ENCODE measurements around the gene MAGEA2.
"Not testable (repeated sequence)": the region's sequence is repeated elsewhere in the genome, so short reads cannot be mapped to it uniquely, and the experiment has no call there.

MAGEA2 gene, protein sequence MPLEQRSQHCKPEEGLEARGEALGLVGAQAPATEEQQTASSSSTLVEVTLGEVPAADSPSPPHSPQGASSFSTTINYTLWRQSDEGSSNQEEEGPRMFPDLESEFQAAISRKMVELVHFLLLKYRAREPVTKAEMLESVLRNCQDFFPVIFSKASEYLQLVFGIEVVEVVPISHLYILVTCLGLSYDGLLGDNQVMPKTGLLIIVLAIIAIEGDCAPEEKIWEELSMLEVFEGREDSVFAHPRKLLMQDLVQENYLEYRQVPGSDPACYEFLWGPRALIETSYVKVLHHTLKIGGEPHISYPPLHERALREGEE

DNA sequence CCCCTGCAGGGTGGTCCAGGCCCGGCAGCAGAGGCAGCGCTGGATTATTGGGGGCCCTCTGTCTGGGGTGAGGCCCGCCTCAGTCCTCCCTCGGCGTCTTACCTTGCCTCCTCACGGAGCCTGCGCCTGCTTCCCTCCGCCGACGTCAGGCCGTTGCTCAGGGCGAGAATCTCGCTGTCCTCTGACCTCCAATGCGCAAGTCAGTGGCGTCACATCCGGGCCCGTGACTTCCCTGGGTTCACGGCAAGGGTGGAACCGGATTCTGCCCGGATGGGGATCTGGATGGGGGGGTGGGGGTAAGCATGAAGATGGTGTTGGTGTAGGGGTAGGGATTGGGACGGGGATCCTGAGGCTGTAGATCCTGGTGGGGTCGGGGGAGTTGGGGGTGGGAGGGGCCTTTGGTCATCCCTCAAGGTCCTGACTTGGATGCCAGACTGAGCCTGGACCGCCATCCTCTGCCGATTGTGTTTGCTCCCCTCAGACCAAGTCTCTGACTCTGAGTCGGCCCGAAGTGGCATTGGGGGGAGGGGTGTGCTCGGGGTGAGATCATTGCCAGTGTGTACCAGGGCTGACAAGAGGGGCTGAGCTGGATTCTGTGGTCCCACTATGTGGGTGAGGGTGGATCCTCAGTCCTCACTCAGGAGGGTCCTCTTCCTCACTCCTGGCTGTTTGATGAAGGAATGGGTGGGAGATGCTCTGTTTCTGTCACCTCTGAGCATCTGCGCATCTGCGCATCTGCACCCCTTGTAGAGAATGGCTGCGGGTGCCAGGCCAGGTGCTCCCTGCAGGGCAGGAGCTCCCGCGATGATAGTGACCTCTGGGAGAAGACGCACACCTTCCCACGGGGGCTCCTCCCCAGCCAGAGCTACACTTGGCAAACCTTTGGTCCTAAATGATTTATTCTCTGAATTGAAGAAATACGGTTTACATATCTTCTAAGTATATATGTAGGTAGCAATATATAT lies at the start of gene MAGEA2:
Gene MAGEA2 (minus strand): TSS at position 157 of the 965 bp plus-strand sequence. CDS start 2,479 bp downstream, outside the sequence.
- not testable (repeated sequence) for DNase-seq

DNA sequence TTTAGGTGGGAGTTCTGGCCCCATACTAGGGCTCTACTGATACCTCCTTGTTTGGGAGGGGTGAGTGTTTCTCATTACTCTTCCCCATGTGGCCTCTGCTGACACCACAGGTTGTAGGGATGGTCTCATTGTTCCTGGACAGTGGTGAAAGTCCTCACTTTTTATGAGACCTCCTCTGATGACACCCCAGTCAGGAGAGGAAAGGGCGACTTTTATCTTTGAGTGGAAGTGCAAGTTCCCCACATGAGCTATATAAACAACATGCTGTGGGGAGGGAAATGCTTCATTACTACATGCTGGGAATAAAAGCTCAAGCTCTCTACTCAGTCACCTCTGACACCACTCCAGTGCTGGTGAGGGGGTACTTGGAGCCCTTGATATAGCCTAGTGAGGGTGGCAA lies 45.3 kb upstream of the MAGEA2 start:
- no peak for DNase-seq

DNA sequence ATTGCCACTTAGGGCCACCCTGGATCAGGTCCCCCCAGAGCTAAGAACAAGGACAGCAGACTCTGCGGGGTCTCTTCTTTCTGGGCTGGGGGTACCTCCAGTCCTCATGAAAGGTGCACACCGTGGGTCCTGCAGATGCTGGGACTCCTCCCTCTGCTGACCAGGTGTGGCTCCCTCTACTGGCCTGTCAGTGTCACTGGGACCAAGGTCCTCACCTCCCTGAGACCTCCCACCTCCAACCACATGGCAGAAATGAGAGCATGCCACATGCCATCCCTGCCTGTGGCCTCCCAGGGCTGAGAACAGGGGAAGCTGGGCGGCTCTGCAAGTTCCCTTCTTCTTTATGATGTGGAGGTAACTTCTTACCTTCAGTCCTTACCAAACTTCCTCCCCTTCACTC lies 33.4 kb upstream of the MAGEA2 start:
- DNase-seq, result not testable (repeated sequence)

DNA sequence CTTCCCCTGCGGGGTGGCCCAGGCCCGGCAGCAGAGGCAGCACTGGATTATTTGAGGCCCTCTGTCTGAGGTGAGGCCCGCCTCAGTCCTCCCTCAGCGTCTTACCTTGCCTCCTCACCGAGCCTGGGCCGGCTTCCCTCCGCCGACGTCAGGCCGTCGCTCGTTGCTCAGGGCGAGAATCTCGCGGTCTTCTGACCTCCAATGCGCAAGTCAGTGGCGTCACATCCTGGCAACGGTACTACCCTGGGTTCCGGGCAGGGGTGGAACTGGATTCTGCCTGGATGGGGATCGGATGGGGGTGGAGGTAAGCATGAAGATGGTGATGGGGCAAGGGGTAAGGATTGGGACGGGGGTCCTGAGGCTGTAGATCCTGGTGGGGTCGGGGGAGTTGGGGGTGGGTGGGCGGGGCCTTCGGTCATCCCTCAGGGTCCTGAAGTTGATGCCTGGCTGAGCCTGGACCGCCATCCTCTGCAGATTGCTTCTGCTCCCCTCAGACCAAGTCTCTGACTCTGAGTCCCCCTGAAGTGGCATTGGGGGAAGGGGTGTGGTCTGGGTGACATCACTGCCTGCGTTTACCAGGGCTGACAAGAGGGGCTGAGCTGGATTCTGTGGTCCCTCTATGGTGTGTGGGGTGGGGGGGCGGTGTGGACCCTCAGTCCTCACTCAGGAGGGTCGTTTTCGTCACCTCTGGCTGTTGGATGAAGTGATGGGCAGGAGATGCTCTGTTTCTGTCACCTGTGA lies 16.1 kb upstream of the MAGEA2 start, which contains the start of gene MAGEA6:
Gene MAGEA6 (minus strand): TSS at position 141 of the 741 bp plus-strand sequence. CDS start 2,039 bp downstream, outside the sequence.
- not testable (repeated sequence) for DNase-seq

DNA sequence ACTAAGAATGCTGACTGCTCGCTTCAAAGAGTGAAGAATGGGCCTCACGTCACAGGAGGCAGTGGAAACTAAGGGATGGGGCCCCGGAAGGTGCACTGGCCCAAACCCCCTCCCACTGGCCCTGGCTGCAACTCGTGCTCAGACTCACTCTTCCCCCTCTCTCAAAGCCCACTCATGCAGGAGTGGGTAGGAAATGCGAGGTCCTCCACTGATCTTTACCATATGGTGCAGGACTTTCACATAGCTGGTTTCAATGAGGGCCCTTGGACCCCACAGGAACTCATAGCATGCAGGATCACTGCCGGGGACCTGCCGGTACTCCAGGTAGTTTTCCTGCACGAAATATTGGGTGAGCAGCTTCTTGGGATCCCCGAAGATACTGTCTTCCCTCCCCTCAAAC lies 12.9 kb upstream of the MAGEA2 start:
- DNase-seq, result not testable (repeated sequence)

DNA sequence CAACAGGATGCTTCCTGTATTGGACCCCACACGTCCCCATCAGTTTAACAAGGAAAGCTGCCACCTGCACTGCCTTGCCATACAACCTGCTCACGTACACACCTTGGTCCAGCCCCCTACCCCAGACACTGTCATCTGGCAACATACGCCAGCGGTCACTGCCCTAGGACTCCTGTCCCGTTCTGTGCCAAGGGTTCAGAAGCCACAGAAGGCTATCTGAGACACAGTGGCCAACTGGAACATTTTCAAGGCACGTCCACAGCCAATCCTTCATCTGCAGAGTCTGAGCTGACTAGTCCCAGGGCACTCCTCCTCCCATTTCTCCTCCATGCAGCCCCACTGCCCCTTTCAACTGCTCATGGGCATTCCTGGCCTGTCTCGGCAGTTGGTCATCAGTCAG lies 7.9 kb upstream of the MAGEA2 start:
- not testable (repeated sequence) for DNase-seq

DNA sequence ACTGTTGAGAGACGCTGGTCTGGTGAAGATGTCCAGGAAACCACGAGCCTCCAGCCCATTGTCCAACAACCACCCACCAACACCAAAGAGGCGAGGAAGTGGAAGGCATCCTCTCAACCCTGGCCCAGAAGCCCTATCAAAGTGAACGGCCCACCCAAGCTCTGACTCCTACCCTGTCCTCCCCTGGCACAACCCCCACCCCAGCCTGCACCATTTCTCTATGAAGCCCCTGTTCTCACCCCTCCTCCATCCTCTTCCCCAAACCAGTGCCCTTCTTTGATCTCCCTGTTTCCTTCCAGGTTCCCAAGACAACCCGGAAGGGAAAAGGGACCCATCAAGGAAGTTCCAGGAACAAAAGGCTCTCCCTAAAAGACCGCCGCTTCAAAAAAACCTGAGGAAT lies 5.9 kb upstream of the MAGEA2 start:
- DNase-seq, result not testable (repeated sequence)

DNA sequence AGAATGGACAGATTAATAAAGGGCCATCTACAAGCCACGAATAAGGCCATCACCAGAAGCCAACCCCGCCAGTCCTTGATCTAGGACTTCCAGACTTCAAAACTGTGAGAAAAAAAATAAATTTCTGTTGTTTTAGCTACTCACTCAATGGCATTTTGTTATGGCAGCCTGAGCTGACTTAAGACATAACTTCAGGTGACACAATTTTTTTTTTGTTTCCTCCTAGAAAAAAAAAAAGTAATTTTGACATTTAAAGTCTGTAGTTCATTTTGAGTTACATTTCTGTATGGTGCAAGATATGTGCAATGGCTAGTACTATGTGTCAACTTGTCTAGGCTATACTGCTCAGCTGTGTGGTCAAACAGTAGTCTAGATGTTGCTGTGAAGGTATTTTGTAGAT lies 5.3 kb upstream of the MAGEA2 start, which contains the start of gene CSAG3:
Gene CSAG3 (plus strand): TSS at position 301 of the 400 bp plus-strand sequence.
- not testable (repeated sequence) for DNase-seq

DNA sequence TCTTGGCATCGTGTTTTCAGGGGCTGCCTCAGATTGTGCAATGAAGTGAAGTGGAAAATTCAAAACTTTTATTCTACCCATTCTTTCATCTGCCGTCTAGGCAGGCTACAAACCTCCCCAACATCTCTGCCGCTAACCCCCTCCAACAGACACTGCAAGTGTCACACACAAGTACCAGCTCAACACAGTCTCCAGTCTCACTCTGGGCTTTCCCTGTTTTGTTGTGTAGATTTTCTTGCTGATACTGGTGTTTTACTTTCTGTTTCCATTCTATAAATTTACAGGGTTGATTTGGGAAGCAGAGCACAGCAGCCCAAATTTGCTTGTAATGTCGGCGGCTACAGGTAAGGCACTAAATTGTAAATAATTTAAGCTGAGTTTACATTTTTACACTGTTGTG lies 1.2 kb upstream of the MAGEA2 start:
- not testable (repeated sequence) for DNase-seq

DNA sequence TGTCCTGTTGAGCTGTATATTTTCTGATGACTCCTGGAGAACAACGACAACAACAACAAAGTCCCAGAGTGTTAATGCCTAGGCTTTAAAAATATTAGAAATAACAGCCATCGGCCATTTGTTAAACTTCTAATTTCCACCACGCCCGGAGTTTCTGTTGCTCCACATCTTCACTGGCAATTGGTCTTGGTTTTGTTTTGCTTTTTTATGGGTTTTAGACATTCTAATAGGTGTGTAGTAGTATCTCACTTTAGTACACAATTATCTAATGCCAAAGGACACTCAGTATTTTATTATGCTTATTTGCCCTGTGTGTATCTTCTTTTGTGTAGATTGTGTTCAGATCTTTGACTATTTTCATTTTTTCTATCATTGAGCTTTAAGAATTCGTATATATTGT lies 15.1 kb downstream of the MAGEA2 start:
- DNase-seq, result no peak

DNA sequence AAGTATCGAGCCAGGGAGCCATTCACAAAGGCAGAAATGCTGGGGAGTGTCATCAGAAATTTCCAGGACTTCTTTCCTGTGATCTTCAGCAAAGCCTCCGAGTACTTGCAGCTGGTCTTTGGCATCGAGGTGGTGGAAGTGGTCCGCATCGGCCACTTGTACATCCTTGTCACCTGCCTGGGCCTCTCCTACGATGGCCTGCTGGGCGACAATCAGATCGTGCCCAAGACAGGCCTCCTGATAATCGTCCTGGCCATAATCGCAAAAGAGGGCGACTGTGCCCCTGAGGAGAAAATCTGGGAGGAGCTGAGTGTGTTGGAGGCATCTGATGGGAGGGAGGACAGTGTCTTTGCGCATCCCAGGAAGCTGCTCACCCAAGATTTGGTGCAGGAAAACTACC lies 17.1 kb downstream of the MAGEA2 start:
- not testable (repeated sequence) for DNase-seq

DNA sequence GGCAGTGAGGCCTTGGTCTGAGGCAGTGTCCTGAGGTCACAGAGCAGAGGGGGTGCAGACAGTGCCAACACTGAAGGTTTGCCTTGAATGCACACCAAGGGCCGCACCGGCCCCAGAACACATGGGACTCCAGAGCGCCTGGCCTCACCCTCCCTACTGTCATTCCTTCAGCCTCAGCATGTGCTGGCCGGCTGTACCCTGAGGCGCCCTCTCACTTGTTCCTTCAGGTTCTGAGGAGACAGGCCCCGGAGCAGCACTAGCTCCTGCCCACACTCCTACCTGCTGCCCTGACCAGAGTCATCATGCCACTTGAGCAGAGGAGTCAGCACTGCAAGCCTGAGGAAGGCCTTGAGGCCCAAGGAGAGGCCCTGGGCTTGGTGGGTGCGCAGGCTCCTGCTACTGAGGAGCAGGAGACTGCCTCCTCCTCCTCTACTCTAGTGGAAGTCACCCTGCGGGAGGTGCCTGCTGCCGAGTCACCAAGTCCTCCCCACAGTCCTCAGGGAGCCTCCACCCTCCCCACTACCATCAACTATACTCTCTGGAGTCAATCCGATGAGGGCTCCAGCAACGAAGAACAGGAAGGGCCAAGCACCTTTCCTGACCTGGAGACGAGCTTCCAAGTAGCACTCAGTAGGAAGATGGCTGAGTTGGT lies 17.7 kb downstream of the MAGEA2 start:
- no peak for DNase-seq

DNA sequence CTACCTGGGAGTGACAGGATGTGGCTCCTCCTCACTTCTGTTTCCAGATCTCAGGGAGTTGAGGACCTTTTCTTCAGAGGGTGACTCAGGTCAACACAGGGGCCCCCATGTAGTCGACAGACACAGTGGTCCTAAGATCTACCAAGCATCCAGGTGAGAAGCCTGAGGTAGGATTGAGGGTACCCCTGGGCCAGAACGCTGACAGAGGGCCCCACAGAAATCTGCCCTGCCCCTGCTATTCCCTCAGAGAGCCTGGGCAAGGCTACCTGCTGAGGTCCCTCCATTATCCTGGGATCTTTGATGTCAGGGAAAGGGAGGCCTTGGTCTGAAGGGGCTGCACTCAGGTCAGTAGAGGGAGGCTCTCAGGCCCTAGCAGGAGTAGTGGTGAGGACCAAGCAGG lies 18.5 kb downstream of the MAGEA2 start:
- no peak for DNase-seq

DNA sequence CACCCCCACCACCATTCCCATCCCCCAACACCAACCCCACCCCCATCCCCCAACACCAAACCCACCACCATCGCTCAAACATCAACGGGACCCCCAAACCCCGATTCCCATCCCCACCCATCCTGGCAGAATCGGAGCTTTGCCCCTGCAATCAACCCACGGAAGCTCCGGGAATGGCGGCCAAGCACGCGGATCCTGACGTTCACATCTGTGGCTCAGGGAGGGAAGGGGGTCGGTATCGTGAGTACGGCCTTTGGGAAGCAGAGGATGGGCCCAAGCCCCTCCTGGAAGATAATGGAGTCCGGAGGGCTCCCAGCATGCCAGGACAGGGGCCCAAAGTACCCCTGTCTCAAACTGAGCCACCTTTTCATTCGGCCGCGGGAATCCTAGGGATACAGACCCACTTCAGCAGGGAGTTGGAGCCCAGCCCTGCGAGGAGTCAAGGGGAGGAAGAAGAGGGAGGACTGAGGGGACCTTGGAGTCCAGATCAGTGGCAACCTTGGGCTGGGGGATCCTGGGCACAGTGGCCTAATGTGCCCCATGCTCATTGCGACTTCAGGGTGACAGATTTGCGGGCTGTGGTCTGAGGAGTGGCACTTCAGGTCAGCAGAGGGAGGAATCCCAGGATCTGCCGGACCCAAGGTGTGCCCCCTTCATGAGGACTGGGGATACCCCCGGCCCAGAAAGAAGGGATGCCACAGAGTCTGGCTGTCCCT lies 19.3 kb downstream of the MAGEA2 start:
- DNase-seq, result not testable (repeated sequence)

DNA sequence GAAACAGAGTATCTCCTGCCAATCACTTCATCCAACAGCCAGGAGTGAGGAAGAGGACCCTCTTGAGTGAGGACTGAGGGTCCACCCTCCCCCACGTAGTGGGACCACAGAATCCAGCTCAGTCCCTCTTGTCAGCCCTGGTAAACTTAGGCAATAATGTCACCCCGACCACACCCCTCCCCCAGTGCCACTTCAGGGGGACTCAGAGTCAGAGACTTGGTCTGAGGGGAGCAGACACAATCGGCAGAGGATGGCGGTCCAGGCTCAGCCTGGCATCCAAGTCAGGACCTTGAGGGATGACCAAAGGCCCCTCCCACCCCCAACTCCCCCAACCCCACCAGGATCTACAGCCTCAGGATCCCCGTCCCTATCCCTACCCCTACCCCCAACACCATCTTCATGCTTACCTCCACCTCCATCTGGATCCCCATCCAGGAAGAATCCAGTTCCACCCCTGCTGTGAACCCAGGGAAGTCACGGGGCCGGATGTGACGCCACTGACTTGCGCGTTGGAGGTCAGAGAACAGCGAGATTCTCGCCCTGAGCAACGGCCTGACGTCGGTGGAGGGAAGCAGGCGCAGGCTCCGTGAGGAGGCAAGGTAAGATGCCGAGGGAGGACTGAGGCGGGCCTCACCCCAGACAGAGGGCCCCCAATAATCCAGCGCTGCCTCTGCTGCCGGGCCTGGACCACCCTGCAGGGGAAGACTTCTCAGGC lies 20.2 kb downstream of the MAGEA2 start, which contains the start of the genes CSAG1 and MAGEA12:
Gene CSAG1 (minus strand): TSS at position 461 of the 715 bp plus-strand sequence. CDS start 1,261 bp downstream, outside the sequence.
Gene MAGEA12 (plus strand): TSS at position 497 of the 715 bp plus-strand sequence. CDS start 2,405 bp downstream, outside the sequence.
- no peak for DNase-seq

DNA sequence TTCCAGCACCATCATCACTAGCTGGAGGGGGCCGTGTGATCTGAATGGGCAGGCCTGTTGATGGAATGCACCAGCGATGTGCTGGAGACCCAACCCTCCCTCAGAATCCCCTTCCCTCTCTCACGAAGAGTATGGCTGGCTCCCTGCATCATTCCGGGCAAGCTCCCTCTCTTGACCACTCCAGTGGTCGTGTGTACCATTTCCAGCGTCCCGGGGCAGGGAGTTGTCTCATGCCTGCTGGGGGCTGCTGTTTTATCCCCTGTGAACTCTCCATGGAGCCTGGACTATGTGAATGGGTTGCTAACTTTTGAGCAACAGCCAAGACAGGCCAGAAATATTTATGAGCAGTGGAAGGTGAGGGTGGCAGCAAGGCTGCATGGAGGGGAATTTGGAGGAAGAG lies 28.2 kb downstream of the MAGEA2 start:
- no peak for DNase-seq

DNA sequence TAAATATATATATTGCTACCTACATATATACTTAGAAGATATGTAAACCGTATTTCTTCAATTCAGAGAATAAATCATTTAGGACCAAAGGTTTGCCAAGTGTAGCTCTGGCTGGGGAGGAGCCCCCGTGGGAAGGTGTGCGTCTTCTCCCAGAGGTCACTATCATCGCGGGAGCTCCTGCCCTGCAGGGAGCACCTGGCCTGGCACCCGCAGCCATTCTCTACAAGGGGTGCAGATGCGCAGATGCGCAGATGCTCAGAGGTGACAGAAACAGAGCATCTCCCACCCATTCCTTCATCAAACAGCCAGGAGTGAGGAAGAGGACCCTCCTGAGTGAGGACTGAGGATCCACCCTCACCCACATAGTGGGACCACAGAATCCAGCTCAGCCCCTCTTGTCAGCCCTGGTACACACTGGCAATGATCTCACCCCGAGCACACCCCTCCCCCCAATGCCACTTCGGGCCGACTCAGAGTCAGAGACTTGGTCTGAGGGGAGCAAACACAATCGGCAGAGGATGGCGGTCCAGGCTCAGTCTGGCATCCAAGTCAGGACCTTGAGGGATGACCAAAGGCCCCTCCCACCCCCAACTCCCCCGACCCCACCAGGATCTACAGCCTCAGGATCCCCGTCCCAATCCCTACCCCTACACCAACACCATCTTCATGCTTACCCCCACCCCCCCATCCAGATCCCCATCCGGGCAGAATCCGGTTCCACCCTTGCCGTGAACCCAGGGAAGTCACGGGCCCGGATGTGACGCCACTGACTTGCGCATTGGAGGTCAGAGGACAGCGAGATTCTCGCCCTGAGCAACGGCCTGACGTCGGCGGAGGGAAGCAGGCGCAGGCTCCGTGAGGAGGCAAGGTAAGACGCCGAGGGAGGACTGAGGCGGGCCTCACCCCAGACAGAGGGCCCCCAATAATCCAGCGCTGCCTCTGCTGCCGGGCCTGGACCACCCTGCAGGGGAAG lies 39.5 kb downstream of the MAGEA2 start, which contains the start of gene MAGEA2B:
Gene MAGEA2B (plus strand): TSS at position 814 of the 973 bp plus-strand sequence. CDS start 2,479 bp downstream, outside the sequence.
- DNase-seq, result not testable (repeated sequence)

DNA sequence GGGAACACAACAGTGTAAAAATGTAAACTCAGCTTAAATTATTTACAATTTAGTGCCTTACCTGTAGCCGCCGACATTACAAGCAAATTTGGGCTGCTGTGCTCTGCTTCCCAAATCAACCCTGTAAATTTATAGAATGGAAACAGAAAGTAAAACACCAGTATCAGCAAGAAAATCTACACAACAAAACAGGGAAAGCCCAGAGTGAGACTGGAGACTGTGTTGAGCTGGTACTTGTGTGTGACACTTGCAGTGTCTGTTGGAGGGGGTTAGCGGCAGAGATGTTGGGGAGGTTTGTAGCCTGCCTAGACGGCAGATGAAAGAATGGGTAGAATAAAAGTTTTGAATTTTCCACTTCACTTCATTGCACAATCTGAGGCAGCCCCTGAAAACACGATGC lies 40.4 kb downstream of the MAGEA2 start:
- DNase-seq, result not testable (repeated sequence)

DNA sequence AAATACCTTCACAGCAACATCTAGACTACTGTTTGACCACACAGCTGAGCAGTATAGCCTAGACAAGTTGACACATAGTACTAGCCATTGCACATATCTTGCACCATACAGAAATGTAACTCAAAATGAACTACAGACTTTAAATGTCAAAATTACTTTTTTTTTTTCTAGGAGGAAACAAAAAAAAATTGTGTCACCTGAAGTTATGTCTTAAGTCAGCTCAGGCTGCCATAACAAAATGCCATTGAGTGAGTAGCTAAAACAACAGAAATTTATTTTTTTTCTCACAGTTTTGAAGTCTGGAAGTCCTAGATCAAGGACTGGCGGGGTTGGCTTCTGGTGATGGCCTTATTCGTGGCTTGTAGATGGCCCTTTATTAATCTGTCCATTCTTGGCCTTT lies 44.5 kb downstream of the MAGEA2 start, which contains the start of gene CSAG2:
Gene CSAG2 (minus strand): TSS at position 101 of the 400 bp plus-strand sequence. CDS start 161 bp downstream, outside the sequence.
- DNase-seq, result not testable (repeated sequence)
